ENCODE data around the gene GJD3. TPM values are rescaled to one million over a fixed set of nuclear protein-coding genes. Genes with fewer than 3 reads are reported as not detected.
A peak's percentile ranks its signal among the peaks of the same experiment; 100 is the strongest.

GJD3 gene
- polyA plus RNA-seq, 1 experiment: 0.56 TPM

DNA sequence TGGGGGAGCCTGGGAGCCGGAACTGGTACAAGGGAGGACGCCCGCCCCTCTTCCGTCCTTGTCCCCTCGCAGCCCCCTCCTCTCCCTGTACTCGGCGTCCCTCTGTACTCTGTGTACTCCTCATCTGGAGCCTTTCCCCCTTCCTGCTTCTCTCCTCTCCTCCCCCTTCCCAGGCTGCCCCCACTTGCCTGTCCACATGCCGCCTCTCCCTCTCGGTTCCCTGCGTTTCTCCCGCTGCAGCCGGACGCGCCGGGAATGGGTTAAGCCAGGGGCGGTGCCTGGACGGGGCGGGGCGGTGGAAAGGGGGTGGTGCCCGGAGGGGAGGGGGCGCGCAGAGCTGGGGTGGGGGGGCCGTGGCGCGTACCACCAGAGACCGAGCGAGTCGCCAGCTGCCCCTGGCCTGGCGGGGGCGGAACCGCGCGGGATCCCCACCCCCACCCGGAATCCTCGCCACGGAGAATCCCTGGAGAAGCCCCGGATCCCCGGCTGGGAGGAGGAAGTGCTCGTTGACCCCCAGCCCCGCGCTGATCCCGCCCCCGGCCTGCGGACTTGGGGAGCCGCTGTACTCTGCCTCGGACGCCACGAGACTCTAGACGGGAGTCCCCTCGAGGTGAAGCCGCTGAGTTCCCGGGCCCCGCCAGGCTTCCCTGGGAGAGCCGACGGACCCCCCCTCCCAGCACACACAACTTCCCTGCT, 22.6 kb downstream of the GJD3 start:
- Histone ChIP-seq H3K4me3 (ENCODE audit: low read depth, low read length) (peak overlapping the region; percentile 84), H3K36me3 (ENCODE audit: control insufficient read depth, insufficient read depth, low read length) (peaks cover 2% of the 10 kb centered on the region), H3K27me3 (ENCODE audit: control insufficient read depth, insufficient read depth, low read length) (no peaks in the 10 kb centered on the region)
- ChIA-PET CTCF (interaction anchor here (2.0 to 28.2 kb wide), 2 partner anchors 14 to 34 kb away, joined by 8 to 762 read pairs; partner anchors contain the start of gene RARA), POLR2A (interaction anchor here (0.6 to 1.1 kb wide), 3 partner anchors 19 to 34 kb away, joined by 5 to 6 read pairs (median 5); no protein-coding TSS in a partner anchor)
- TF ChIP-seq, protein P1, sequence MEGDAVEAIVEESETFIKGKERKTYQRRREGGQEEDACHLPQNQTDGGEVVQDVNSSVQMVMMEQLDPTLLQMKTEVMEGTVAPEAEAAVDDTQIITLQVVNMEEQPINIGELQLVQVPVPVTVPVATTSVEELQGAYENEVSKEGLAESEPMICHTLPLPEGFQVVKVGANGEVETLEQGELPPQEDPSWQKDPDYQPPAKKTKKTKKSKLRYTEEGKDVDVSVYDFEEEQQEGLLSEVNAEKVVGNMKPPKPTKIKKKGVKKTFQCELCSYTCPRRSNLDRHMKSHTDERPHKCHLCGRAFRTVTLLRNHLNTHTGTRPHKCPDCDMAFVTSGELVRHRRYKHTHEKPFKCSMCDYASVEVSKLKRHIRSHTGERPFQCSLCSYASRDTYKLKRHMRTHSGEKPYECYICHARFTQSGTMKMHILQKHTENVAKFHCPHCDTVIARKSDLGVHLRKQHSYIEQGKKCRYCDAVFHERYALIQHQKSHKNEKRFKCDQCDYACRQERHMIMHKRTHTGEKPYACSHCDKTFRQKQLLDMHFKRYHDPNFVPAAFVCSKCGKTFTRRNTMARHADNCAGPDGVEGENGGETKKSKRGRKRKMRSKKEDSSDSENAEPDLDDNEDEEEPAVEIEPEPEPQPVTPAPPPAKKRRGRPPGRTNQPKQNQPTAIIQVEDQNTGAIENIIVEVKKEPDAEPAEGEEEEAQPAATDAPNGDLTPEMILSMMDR (IDR thresholded peaks at IDR 0.05; ENCODE audit: insufficient read depth, low read depth, low read length): no peak
- DNase-seq (ENCODE audit: low read depth): no peak

DNA sequence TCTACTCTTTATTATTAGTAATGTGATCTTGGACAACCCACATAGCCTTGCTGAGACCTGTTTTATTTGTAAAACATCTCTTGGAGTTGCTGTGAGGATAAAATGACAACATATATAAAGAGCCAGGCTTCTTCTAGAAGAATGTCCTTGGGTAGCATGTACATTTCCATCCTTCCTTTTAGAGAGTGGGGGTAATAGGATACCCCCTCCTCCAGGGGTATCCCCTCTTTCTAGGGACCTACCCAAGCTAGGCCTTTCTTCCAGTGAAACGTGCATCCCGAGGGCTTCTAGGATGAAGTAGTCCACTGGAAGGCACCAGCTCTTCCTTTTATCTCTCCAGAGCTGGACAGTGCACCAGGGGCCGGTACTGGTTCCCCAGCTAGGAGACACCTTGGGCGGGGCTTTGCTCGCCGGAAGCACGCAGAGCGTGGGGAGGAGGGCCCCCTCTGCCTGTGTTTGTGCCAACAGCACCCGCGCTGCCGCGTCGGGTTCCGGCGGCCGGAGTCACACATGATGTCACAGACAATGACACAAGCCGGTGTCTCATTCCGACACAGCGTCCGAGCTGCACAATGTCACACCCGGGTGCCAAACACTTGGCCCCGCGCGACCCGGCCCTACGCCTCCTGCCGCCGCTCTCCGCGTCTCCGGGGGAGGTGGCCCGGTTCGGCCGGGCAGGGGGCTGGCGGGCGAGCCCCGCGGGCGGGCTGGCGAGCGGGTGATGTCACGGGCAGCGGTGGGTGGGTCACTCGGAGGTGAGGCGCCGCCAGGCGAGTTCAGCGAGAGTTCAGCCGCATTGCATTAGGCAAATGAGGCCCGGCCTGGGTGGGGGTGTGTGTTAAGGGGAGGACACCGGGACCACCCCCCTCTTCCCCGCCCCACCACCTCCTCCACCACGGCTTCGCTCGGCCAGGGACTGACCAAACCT, 23.4 kb downstream of the GJD3 start:
- TF ChIP-seq, protein P1 (IDR thresholded peaks at IDR 0.05; ENCODE audit: insufficient read depth, low read depth, low read length): peak; percentile 31
- POLR2A ChIA-PET: interaction anchor here (0.6 kb wide), 1 partner anchor 20 kb away, joined by 5 read pairs; no protein-coding TSS in a partner anchor
- Histone ChIP-seq H3K36me3 (ENCODE audit: control insufficient read depth, insufficient read depth, low read length) (peaks cover 2% of the 10 kb centered on the region), H3K27me3 (ENCODE audit: control insufficient read depth, insufficient read depth, low read length) (no peaks in the 10 kb centered on the region), H3K4me3 (ENCODE audit: low read depth, low read length) (peak overlapping the region; percentile 84)
- no peak for DNase-seq (ENCODE audit: low read depth)
- CTCF ChIA-PET: interaction anchor here (2.0 to 28.2 kb wide), 2 partner anchors 13 to 33 kb away, joined by 8 to 762 read pairs; partner anchors contain the start of gene RARA

DNA sequence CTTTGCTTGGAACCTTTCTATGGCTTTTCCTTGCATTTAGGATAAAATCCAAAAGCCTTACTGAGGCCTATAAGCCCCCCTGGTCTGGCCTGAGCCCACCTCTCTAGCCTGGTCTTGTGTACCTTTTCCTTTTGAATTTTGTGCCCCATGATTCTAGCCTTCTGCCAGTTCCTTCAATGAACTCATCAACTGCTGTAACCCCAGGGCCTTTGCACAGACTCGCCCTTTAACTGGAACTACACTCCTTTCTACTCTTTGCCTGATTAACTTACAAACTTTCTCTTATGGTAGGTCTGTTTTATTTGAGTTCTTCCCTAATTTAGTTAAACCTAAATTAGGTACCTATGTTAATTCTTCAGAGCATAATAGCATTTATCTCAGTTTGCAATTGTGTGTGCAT, 24.2 kb downstream of the GJD3 start:
- ChIA-PET CTCF (interaction anchor here (2.0 to 28.2 kb wide), 2 partner anchors 12 to 32 kb away, joined by 8 to 762 read pairs; partner anchors contain the start of gene RARA), POLR2A (no interaction called here)
- Histone ChIP-seq H3K36me3 (ENCODE audit: control insufficient read depth, insufficient read depth, low read length) (peaks cover 2% of the 10 kb centered on the region), H3K27me3 (ENCODE audit: control insufficient read depth, insufficient read depth, low read length) (no peaks in the 10 kb centered on the region), H3K4me3 (ENCODE audit: low read depth, low read length) (no peak overlapping the region)
- DNase-seq (ENCODE audit: low read depth): no peak
- TF ChIP-seq, protein P1 (IDR thresholded peaks at IDR 0.05; ENCODE audit: insufficient read depth, low read depth, low read length): no peak

DNA sequence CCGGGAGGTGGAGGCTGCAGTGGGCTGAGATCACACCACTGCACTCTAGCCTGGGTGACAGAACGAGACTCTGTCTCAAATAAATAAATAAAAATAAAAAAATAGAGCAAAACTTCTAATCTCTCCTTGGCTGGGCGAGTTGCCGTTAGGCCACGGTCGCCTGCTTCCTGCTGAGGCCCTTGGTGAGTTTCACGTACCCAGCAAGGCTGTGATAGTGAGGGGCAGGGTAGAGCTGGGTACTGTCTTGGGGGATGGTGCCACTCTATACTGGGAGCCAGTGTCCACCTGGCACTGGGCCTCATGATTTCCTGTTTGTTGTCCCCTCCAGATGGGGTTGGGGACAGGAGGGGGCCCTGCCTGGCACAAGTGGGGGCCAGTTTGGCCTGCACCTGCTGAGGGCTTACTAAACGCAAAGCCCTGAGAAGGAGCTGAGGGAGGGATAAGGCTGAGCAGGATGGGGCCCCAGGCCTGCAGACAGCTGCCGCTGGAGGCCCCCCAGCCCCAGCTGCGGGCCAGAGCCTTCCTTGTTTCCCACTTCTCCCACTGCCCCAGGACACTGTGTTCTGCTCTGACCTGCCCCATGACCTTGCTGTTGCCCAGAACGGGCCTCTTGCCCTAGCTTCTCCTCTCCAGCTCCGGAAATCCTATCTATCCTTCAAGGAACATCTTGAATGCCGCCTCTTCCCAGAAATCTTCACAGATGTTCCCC, 25.4 kb downstream of the GJD3 start:
- TF ChIP-seq, protein P1 (IDR thresholded peaks at IDR 0.05; ENCODE audit: insufficient read depth, low read depth, low read length): no peak
- DNase-seq (ENCODE audit: low read depth): no peak
- no peaks in the 10 kb centered on the region for H3K27me3 ChIP-seq (ENCODE audit: control insufficient read depth, insufficient read depth, low read length)
- peaks cover 2% of the 10 kb centered on the region for H3K36me3 ChIP-seq (ENCODE audit: control insufficient read depth, insufficient read depth, low read length)
- no peak overlapping the region for H3K4me3 ChIP-seq (ENCODE audit: low read depth, low read length)
- ChIA-PET CTCF (interaction anchor here (0.6 to 28.2 kb wide), 3 partner anchors 10 to 31 kb away, joined by 4 to 762 read pairs (median 4); partner anchors contain the start of gene RARA), POLR2A (no interaction called here)
